Endothelial cell of umbilical vein (primary cell): ENCODE results near the gene TSC22D1. TPM values are rescaled to one million over a fixed set of nuclear protein-coding genes. Genes with fewer than 3 reads are reported as not detected.

Source experiments
- BruUV-seq: library from RNA; stranded (reverse); fragments of 400-500 nt; replicated peaks from 2 replicates; lab custom pipeline; 2021; lab: Mats Ljungman, UMichigan
- CTCF ChIA-PET: fragments of 300-600, 350-600 bp; sonication (Branson Sonifier 250); formaldehyde crosslinking; loops from one replicate; lab custom pipeline; 2021; ENCODE audit warnings: antibody characterized with exemption, inconsistent platforms; lab: Charles Lee
- POLR2A ChIA-PET: fragments of 300-600, 350-600 bp; sonication (Branson Sonifier 250); formaldehyde crosslinking; loops from one replicate; lab custom pipeline; 2021; ENCODE audit warnings: antibody characterized with exemption, inconsistent platforms; lab: Charles Lee
- DNase-seq: peaks from one replicate; pipeline ENCODE4 v3.0.0-alpha.2; 2011; ENCODE audit warnings: low read depth, low spot score
- FAIRE-seq: peaks from 2 replicates; lab custom pipeline; 2011; peaks lifted over from hg19 to GRCh38; lab: Jason Lieb, UNC
- H2AFZ ChIP-seq: 2 replicates; pipeline ENCODE4 v1.6.0; 2012; ENCODE audit warnings: low read depth, low read length, control low read depth, inconsistent platforms
- H3K27ac ChIP-seq: 2 replicates; pipeline ENCODE4 v1.5.1; 2011; ENCODE audit warnings: low read depth, mild to moderate bottlenecking, control low read depth, low read length, moderate library complexity; ENCODE audit not compliant: insufficient read depth
- H3K27me3 ChIP-seq, 2 experiments: 2 replicates each; pipeline versions ENCODE4 v1.6.0 to v1.6.1; 2011; ENCODE audit warnings: low read length in 2 of 2, mixed read lengths in 1 of 2; ENCODE audit not compliant: control insufficient read depth in 2 of 2, insufficient read depth in 2 of 2
- H3K36me3 ChIP-seq, 2 experiments: 2 replicates in 1 of 2; 3 replicates in 1 of 2; pipeline ENCODE4 v1.5.1; 2011; ENCODE audit warnings: low read length in 2 of 2, mild to moderate bottlenecking in 1 of 2, moderate library complexity in 1 of 2; ENCODE audit not compliant: control insufficient read depth in 2 of 2, insufficient read depth in 2 of 2; ENCODE audit errors: extremely low read depth in 1 of 2
- H3K4me1 ChIP-seq: 3 replicates; pipeline ENCODE4 v1.5.1; 2011; ENCODE audit warnings: mild to moderate bottlenecking, low read length; ENCODE audit not compliant: control insufficient read depth, insufficient read depth; ENCODE audit errors: extremely low read depth
- H3K4me2 ChIP-seq: 2 replicates; pipeline ENCODE4 v1.6.1; 2011; ENCODE audit warnings: low read length, control low read depth, mixed read lengths; ENCODE audit not compliant: insufficient read depth
- H3K4me3 ChIP-seq, 3 experiments: fragments of 200-600 bp in 1 of 3; sonication (generic), shearing (Covaris generic) in 1 of 3; replicated peaks in 1 of 3; 2 replicates each; pipeline ENCODE4 v1.5.1; 2011 to 2016; ENCODE audit warnings: control low read depth in 3 of 3, low read length in 3 of 3, mild to moderate bottlenecking in 2 of 3, inconsistent platforms in 1 of 3, low read depth in 1 of 3, moderate library complexity in 1 of 3; ENCODE audit not compliant: insufficient read depth in 1 of 3
- H3K79me2 ChIP-seq: 2 replicates; pipeline ENCODE4 v1.6.0; 2012; ENCODE audit warnings: low read length, inconsistent platforms; ENCODE audit not compliant: control insufficient read depth, insufficient read depth
- H3K9ac ChIP-seq: replicated peaks from 2 replicates; pipeline ENCODE3; 2011; ENCODE audit warnings: low read length, control low read depth; ENCODE audit not compliant: insufficient read depth; ENCODE audit errors: extremely low read depth
- H3K9me1 ChIP-seq: replicated peaks from 3 replicates; pipeline ENCODE4 v1.6.0; 2011; ENCODE audit warnings: mild to moderate bottlenecking, low read length; ENCODE audit not compliant: control insufficient read depth, insufficient read depth; ENCODE audit errors: extremely low read depth
- H3K9me3 ChIP-seq: replicated peaks from 2 replicates; pipeline ENCODE4 v1.5.1; 2012; ENCODE audit warnings: low read length, inconsistent platforms; ENCODE audit not compliant: control insufficient read depth, insufficient read depth
- H4K20me1 ChIP-seq: replicated peaks from 2 replicates; pipeline ENCODE3; 2011; ENCODE audit warnings: mild to moderate bottlenecking, low read length; ENCODE audit not compliant: control insufficient read depth, insufficient read depth; ENCODE audit errors: extremely low read depth
- EZH2 ChIP-seq: IDR thresholded peaks from 2 replicates; pipeline ENCODE4 v1.6.1; 2012; ENCODE audit warnings: borderline replicate concordance, low read depth, mild to moderate bottlenecking, moderate library complexity, low read length, inconsistent platforms; ENCODE audit not compliant: severe bottlenecking
- FOS ChIP-seq: IDR thresholded peaks from 2 replicates; pipeline ENCODE4 v1.6.1; 2011; ENCODE audit warnings: mild to moderate bottlenecking, low read length, moderate library complexity, borderline replicate concordance; ENCODE audit not compliant: insufficient read depth
- GATA2 ChIP-seq: IDR thresholded peaks from 2 replicates; pipeline ENCODE4 v1.7.0; 2011; ENCODE audit warnings: low read depth, mild to moderate bottlenecking, moderate library complexity, mixed read lengths, low read length; ENCODE audit not compliant: insufficient read length, insufficient read depth
- JUN ChIP-seq: IDR thresholded peaks from 2 replicates; pipeline ENCODE4 v1.6.1; 2011; ENCODE audit warnings: borderline replicate concordance, low read depth; ENCODE audit not compliant: insufficient read length, insufficient read depth
- MYC ChIP-seq: IDR thresholded peaks from one replicate; pipeline ENCODE4 v1.6.1; 2011; ENCODE audit warnings: mild to moderate bottlenecking, low read depth, low read length
- POLR2A ChIP-seq: IDR thresholded peaks from 2 replicates; pipeline ENCODE4 v1.6.1; 2012; ENCODE audit warnings: low read depth, mild to moderate bottlenecking, control low read depth, low read length
- POLR2AphosphoS5 ChIP-seq: IDR thresholded peaks from 2 replicates; pipeline ENCODE4 v1.6.1; 2012; ENCODE audit warnings: low read depth, mild to moderate bottlenecking, control low read depth, low read length, moderate library complexity; ENCODE audit not compliant: insufficient read depth
- dilution Hi-C: fragments of 300-500 bp; cut with MboI; formaldehyde crosslinking; loops from one replicate; pipeline ENCODE4 v1.15.0; 2019; ENCODE audit warnings: low sequenced_read_pairs; ENCODE audit not compliant: extremely low pct_ligation_motif_present
- intact Hi-C: fragments of 100-400 bp; cut with micrococcal nuclease; formaldehyde crosslinking; loops from one replicate; pipeline ENCODE4 v1.10.0; 2022
- polyA plus RNA-seq, 4 experiments: library from polyadenylated mRNA; depleted of rRNA in 3 of 4; stranded (reverse) in 3 of 4; unstranded in 1 of 4; fragments of >200 nt; gene quantifications; 2 replicates each; pipeline versions ENCODE4 v1.2.1 to v1.2.3, GENCODE V29; 2011 to 2012; ENCODE audit warnings: missing spikeins in 1 of 4
- total RNA-seq: library from RNA; stranded (reverse); gene quantifications from 2 replicates; pipeline ENCODE4 v1.2.3, GENCODE V29; 2021
- TF ChIP-seq, protein P1 (sequence below): IDR thresholded peaks from 2 replicates; pipeline ENCODE4 v1.6.1; 2011; ENCODE audit not compliant: insufficient read depth, insufficient read length
- TF ChIP-seq, protein P2 (sequence below), 2 donors: IDR thresholded peaks; 1 replicate in 1 of 2; 2 replicates in 1 of 2; pipeline ENCODE4 v1.5.1; 2011; ENCODE audit warnings: low read length in 2 of 2, mild to moderate bottlenecking in 2 of 2, moderate library complexity in 2 of 2, control low read depth in 1 of 2, inconsistent platforms in 1 of 2, low read depth in 1 of 2; ENCODE audit not compliant: insufficient read depth in 1 of 2; ENCODE audit errors: extremely low read depth in 1 of 2

TSC22D1 gene
- total and polyA plus RNA-seq, 2 donors (not counting 3 experiments of a cell fraction or from before 2014, with no cell fraction given) = 47.7 to 51.8 TPM

DNA sequence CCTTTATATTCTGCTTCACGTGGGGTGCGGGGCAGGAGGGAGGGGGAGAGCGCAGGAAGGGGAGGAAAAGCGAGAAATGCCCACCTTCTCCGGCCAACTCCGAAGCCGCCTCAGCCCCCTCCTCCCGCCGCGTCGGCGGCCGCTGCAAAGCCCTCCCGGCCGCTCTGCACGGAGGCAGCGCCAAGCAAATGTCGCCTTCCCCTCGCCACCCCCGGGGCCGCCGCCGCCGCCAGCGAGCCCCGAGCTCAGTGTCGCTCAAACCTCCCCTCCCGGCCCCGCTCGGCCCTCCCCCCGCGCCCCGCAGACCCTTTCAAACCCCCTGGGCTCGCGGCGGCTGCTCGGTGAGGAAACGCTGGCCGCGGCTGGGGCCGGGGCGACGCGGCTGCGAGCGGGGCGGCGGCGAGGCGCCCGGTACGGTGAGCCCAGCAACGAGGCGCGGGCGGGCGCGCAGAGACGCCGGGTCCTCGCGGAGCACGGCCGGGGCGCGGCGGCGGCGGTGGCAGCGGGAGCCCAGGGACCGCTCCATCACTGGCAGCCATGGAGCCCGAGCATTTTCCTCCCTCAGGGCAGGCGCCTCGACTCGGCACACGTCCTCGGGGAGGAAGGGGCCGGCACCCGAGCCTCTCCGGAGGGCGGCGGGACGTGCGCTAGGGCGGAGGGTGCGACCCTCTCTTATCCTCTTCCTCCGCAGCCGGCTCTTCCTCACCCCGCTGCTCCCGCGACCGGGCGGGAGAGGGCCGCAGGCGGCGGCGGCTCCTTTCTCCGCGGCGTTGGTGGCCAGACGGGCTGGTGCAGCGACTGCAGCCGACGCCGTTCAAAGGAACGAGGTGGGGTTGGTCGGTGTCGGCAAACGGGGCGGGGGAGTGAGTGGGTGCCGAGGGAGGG lies 463 bp upstream of the TSC22D1 start:
- peak overlapping the region; percentile 70 for H3K27ac ChIP-seq
- no peaks in the 10 kb centered on the region for H3K9me1 ChIP-seq
- peaks cover 45% of the 10 kb centered on the region for H3K4me1 ChIP-seq
- H3K4me2 ChIP-seq = peak overlapping the region; percentile 69
- H3K27me3 ChIP-seq = no peaks in the 10 kb centered on the region
- ChIA-PET CTCF (interaction anchor here (1.4 to 1.5 kb wide), 3 partner anchors 93 to 213 kb away, joined by 3 to 10 read pairs (median 3); no protein-coding TSS in a partner anchor), POLR2A (no interaction called here)
- peak overlapping the region; percentile 64 to 80 (median 72) for H3K4me3 ChIP-seq
- dilution Hi-C loops = no loop called here
- DNase-seq (no peak), FAIRE-seq (no peak)
- TF ChIP-seq MYC = no peak
- no peak for TF ChIP-seq GATA2
- TF ChIP-seq JUN = no peak
- TF ChIP-seq, protein P1, sequence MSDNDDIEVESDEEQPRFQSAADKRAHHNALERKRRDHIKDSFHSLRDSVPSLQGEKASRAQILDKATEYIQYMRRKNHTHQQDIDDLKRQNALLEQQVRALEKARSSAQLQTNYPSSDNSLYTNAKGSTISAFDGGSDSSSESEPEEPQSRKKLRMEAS = no peak
- TF ChIP-seq, protein P2, sequence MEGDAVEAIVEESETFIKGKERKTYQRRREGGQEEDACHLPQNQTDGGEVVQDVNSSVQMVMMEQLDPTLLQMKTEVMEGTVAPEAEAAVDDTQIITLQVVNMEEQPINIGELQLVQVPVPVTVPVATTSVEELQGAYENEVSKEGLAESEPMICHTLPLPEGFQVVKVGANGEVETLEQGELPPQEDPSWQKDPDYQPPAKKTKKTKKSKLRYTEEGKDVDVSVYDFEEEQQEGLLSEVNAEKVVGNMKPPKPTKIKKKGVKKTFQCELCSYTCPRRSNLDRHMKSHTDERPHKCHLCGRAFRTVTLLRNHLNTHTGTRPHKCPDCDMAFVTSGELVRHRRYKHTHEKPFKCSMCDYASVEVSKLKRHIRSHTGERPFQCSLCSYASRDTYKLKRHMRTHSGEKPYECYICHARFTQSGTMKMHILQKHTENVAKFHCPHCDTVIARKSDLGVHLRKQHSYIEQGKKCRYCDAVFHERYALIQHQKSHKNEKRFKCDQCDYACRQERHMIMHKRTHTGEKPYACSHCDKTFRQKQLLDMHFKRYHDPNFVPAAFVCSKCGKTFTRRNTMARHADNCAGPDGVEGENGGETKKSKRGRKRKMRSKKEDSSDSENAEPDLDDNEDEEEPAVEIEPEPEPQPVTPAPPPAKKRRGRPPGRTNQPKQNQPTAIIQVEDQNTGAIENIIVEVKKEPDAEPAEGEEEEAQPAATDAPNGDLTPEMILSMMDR (IDR thresholded peaks at IDR 0.05; ENCODE audit: extremely low read depth in 1 of 2, insufficient read depth in 1 of 2, low read depth in 1 of 2, low read length in 2 of 2) = no peak
- no peak for TF ChIP-seq POLR2AphosphoS5
- TF ChIP-seq EZH2 = no peak
- no peak for TF ChIP-seq FOS
- TF ChIP-seq POLR2A = no peak
- peaks cover 0 to 3% of the 10 kb centered on the region in 2 experiments for H3K36me3 ChIP-seq
- H3K9me3 ChIP-seq = no peaks in the 10 kb centered on the region
- no TSS peak for BruUV-seq
- peak overlapping the region; percentile 80 for H3K9ac ChIP-seq
- peak overlapping the region; percentile 79 for H2AFZ ChIP-seq
- intact Hi-C loops = loop anchor here (1.0 to 5.0 kb wide), 13 partner anchors 94 to 434 kb away; no protein-coding TSS in a partner anchor
- no peaks in the 10 kb centered on the region for H4K20me1 ChIP-seq
- H3K79me2 ChIP-seq = peaks cover 42% of the 10 kb centered on the region
